ENCODE data around the gene TPST2.
"Not testable (repeated sequence)": the region's sequence is repeated elsewhere in the genome, so short reads cannot be mapped to it uniquely, and the experiment has no call there.

TPST2 gene

GRCh38 chr22:26619510-26619909 is 29.6 kb upstream of the TPST2 start:
- H3K9me3 ChIP-seq (ENCODE audit: control insufficient read depth in 1 of 2, low read length in 2 of 2) = no peaks in the 10 kb centered on the region
- H3K4me1 ChIP-seq (ENCODE audit: control insufficient read depth in 1 of 2, insufficient read depth in 2 of 2, low read length in 2 of 2) = no peaks in the 10 kb centered on the region
- H3K4me3 ChIP-seq (ENCODE audit: low read depth in 1 of 2, low read length in 2 of 2) = no peak overlapping the region
- H3K27me3 ChIP-seq (ENCODE audit: low read depth, low read length) = no peaks in the 10 kb centered on the region
- H3K27ac ChIP-seq (ENCODE audit: low read length) = no peak overlapping the region
- no peaks in the 10 kb centered on the region for H3K36me3 ChIP-seq (ENCODE audit: control insufficient read depth in 1 of 2, insufficient read depth in 2 of 2, low read length in 2 of 2)

- Histone ChIP-seq H3K27ac (ENCODE audit: low read length) (no peak overlapping the region), H3K4me1 (ENCODE audit: control insufficient read depth in 1 of 2, insufficient read depth in 2 of 2, low read length in 2 of 2) (no peaks in the 10 kb centered on the region), H3K36me3 (ENCODE audit: control insufficient read depth in 1 of 2, insufficient read depth in 2 of 2, low read length in 2 of 2) (no peaks in the 10 kb centered on the region), H3K9me3 (ENCODE audit: control insufficient read depth in 1 of 2, low read length in 2 of 2) (no peaks in the 10 kb centered on the region), H3K4me3 (ENCODE audit: low read depth in 1 of 2, low read length in 2 of 2) (no peak overlapping the region), H3K27me3 (ENCODE audit: low read depth, low read length) (no peaks in the 10 kb centered on the region)
Observed at GRCh38 chr22:26618455-26618854, 28.5 kb upstream of the TPST2 start.

DNA sequence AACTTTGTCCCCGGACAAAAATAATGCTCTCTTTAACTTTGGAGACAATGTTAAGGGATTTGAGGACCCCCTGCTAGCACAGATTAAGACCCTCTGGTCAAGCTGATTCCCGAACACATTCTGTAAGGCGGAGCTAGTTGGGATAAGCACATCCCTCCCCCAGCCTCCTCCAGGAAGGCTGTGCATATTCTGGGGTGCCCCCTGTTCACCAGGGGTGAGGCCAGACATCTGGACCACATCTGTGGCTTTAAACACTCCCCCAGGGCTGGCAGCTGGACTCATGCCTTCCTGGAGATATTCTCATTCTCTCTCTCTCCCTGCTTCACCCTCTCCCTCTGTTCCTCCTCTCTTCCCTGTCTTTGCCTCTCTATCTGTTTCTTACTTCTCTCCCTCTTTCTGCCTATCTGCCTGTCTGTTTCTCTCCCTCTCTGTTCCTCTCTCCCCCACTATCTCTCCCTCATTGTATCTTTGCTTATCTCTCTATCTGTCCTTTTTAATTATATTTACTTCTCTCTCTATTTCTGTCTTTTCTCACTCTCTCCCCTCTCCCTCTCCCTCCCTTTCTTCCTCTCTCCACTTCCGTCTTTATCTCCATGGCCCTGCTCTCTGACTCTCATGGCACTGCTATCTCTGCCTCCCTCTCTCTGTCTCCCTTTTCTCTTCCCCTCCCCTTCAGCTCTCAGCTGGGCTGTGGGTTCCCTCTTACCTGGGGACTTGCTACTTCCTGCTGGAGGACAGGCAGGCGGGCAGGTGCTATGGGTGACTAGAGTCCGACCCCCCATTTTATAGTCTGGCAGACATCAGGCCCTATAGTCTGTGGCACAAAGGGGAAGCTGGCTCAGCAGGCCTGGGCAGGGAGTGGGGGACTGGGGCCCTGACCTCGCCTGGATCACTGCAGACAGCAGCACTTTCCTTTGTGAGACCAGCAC is 27.6 kb upstream of the TPST2 start, which contains the start of gene CRYBB1:
Gene CRYBB1 (minus strand): TSS at position 757 of the 929 bp plus-strand sequence. CDS start 1,708 bp downstream, outside the sequence.
- H3K4me1 ChIP-seq (ENCODE audit: control insufficient read depth in 1 of 2, insufficient read depth in 2 of 2, low read length in 2 of 2) = no peaks in the 10 kb centered on the region

GRCh38 chr22:26616650-26617049 is 26.7 kb upstream of the TPST2 start:
- no peaks in the 10 kb centered on the region for H3K36me3 ChIP-seq (ENCODE audit: control insufficient read depth in 1 of 2, insufficient read depth in 2 of 2, low read length in 2 of 2)
- no peaks in the 10 kb centered on the region for H3K9me3 ChIP-seq (ENCODE audit: control insufficient read depth in 1 of 2, low read length in 2 of 2)
- H3K27me3 ChIP-seq (ENCODE audit: low read depth, low read length) = no peaks in the 10 kb centered on the region
- H3K4me3 ChIP-seq (ENCODE audit: low read depth in 1 of 2, low read length in 2 of 2) = no peak overlapping the region
- no peak overlapping the region for H3K27ac ChIP-seq (ENCODE audit: low read length)
- H3K4me1 ChIP-seq (ENCODE audit: control insufficient read depth in 1 of 2, insufficient read depth in 2 of 2, low read length in 2 of 2) = no peaks in the 10 kb centered on the region

More for the DNA sequence above, 27.6 kb upstream of the TPST2 start, which contains the start of gene CRYBB1:
- H3K4me3 ChIP-seq (ENCODE audit: low read depth in 1 of 2, low read length in 2 of 2) = no peak within 1 kb of the TSS
- no peak within 1 kb of the TSS for H3K27ac ChIP-seq (ENCODE audit: low read length)
- H3K27me3 ChIP-seq (ENCODE audit: low read depth, low read length) = no peaks in the 10 kb centered on the region
- H3K9me3 ChIP-seq (ENCODE audit: control insufficient read depth in 1 of 2, low read length in 2 of 2) = no peaks in the 10 kb centered on the region
- no peaks in the 10 kb centered on the region for H3K36me3 ChIP-seq (ENCODE audit: control insufficient read depth in 1 of 2, insufficient read depth in 2 of 2, low read length in 2 of 2)

DNA sequence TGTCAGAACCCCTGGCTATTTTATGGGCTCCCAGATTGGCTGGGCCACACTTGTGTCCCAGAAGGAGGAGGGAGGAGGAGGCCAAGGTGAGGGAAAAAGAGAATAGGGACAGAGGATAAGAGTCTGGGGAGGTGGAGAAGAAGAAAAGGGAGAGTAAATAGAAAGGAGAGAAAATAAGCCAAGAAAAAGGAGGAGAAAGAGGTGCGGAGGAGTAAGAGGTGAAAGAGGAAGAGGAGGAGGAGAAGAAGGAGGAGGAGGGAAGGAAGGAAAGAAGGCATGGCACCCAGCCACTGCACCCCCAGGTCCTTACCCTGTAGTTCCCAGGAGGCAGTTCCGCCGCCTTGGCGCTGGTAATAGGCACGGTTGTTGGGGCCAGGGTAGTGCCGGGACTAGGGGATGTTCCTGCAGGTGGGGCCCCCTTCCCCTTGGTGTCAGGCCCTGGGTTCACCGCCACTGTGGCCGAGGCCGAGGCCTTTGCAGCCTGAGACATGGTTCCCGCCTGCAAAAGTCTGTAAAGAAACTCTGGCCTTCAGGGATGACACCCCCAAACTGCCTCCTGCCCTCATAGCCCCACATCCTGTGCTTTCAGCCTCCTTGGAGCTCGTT is 26.0 kb upstream of the TPST2 start:
- Histone ChIP-seq H3K4me1 (ENCODE audit: control insufficient read depth in 1 of 2, insufficient read depth in 2 of 2, low read length in 2 of 2) (no peaks in the 10 kb centered on the region), H3K9me3 (ENCODE audit: control insufficient read depth in 1 of 2, low read length in 2 of 2) (no peaks in the 10 kb centered on the region), H3K27ac (ENCODE audit: low read length) (no peak overlapping the region), H3K27me3 (ENCODE audit: low read depth, low read length) (no peaks in the 10 kb centered on the region), H3K36me3 (ENCODE audit: control insufficient read depth in 1 of 2, insufficient read depth in 2 of 2, low read length in 2 of 2) (no peaks in the 10 kb centered on the region), H3K4me3 (ENCODE audit: low read depth in 1 of 2, low read length in 2 of 2) (no peak overlapping the region)

DNA sequence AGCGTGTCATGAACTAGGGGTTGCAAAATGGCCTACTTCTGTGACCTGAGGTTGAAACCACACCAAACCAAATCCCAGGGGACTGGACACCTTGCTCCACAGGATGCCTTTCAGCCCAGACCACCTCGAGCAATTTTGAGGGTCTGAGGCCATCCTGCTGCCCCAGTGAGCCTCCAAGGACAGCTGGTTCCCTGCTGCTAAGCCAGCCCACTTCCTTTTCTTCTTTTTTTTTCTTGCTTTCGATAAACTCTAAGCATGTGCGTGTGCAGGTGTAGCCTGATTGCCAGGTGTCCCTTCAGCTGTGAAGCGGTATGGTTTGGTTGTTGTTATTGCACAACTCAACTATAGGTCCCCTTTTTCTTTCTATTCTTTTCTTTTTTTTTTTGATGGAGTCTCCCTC is 25.2 kb upstream of the TPST2 start:
- H3K27me3 ChIP-seq (ENCODE audit: low read depth, low read length) = no peaks in the 10 kb centered on the region
- H3K4me3 ChIP-seq (ENCODE audit: low read depth in 1 of 2, low read length in 2 of 2) = no peak overlapping the region
- no peaks in the 10 kb centered on the region for H3K4me1 ChIP-seq (ENCODE audit: control insufficient read depth in 1 of 2, insufficient read depth in 2 of 2, low read length in 2 of 2)
- H3K9me3 ChIP-seq (ENCODE audit: control insufficient read depth in 1 of 2, low read length in 2 of 2) = no peaks in the 10 kb centered on the region
- H3K27ac ChIP-seq (ENCODE audit: low read length) = no peak overlapping the region
- no peaks in the 10 kb centered on the region for H3K36me3 ChIP-seq (ENCODE audit: control insufficient read depth in 1 of 2, insufficient read depth in 2 of 2, low read length in 2 of 2)

GRCh38 chr22:26614322-26614721 is 24.4 kb upstream of the TPST2 start:
- H3K9me3 ChIP-seq (ENCODE audit: control insufficient read depth in 1 of 2, low read length in 2 of 2) = no peaks in the 10 kb centered on the region
- H3K36me3 ChIP-seq (ENCODE audit: control insufficient read depth in 1 of 2, insufficient read depth in 2 of 2, low read length in 2 of 2) = no peaks in the 10 kb centered on the region
- H3K4me1 ChIP-seq (ENCODE audit: control insufficient read depth in 1 of 2, insufficient read depth in 2 of 2, low read length in 2 of 2) = no peaks in the 10 kb centered on the region
- no peak overlapping the region for H3K27ac ChIP-seq (ENCODE audit: low read length)
- H3K4me3 ChIP-seq (ENCODE audit: low read depth in 1 of 2, low read length in 2 of 2) = no peak overlapping the region
- H3K27me3 ChIP-seq (ENCODE audit: low read depth, low read length) = no peaks in the 10 kb centered on the region

DNA sequence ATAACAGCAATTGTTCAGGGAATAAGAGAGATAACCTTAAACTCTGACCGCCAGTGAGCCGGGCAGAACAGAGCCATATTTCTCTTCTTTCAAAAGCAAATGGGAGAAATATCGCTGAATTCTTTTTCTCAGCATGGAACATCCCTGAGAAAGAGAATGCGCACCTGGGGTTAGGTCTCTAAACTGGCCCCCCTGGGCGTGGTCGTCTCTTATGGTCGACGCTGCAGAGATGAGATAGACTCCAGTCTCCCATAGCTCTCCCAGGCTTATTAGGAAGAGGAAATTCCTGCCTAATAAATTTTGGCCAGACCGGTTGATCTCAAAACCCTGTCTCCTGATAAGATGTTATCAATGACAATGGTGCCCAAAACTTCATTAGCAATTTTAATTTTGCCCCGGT is 23.8 kb upstream of the TPST2 start:
- H3K36me3 ChIP-seq (ENCODE audit: control insufficient read depth in 1 of 2, insufficient read depth in 2 of 2, low read length in 2 of 2); H3K9me3 ChIP-seq (ENCODE audit: control insufficient read depth in 1 of 2, low read length in 2 of 2); H3K4me1 ChIP-seq (ENCODE audit: control insufficient read depth in 1 of 2, insufficient read depth in 2 of 2, low read length in 2 of 2); H3K4me3 ChIP-seq (ENCODE audit: low read depth in 1 of 2, low read length in 2 of 2); H3K27ac ChIP-seq (ENCODE audit: low read length); H3K27me3 ChIP-seq (ENCODE audit: low read depth, low read length): not testable (repeated sequence)

- no peaks in the 10 kb centered on the region for H3K9me3 ChIP-seq (ENCODE audit: control insufficient read depth in 1 of 2, low read length in 2 of 2)
- no peaks in the 10 kb centered on the region for H3K4me1 ChIP-seq (ENCODE audit: control insufficient read depth in 1 of 2, insufficient read depth in 2 of 2, low read length in 2 of 2)
- H3K36me3 ChIP-seq (ENCODE audit: control insufficient read depth in 1 of 2, insufficient read depth in 2 of 2, low read length in 2 of 2) = no peaks in the 10 kb centered on the region
- no peaks in the 10 kb centered on the region for H3K27me3 ChIP-seq (ENCODE audit: low read depth, low read length)
- no peak overlapping the region for H3K4me3 ChIP-seq (ENCODE audit: low read depth in 1 of 2, low read length in 2 of 2)
- H3K27ac ChIP-seq (ENCODE audit: low read length) = no peak overlapping the region
Observed at GRCh38 chr22:26612652-26613051, 22.7 kb upstream of the TPST2 start.

- H3K27me3 ChIP-seq (ENCODE audit: low read depth, low read length) = no peaks in the 10 kb centered on the region
- no peaks in the 10 kb centered on the region for H3K36me3 ChIP-seq (ENCODE audit: control insufficient read depth in 1 of 2, insufficient read depth in 2 of 2, low read length in 2 of 2)
- no peaks in the 10 kb centered on the region for H3K4me1 ChIP-seq (ENCODE audit: control insufficient read depth in 1 of 2, insufficient read depth in 2 of 2, low read length in 2 of 2)
- H3K4me3 ChIP-seq (ENCODE audit: low read depth in 1 of 2, low read length in 2 of 2) = no peak overlapping the region
- no peak overlapping the region for H3K27ac ChIP-seq (ENCODE audit: low read length)
- H3K9me3 ChIP-seq (ENCODE audit: control insufficient read depth in 1 of 2, low read length in 2 of 2) = no peaks in the 10 kb centered on the region
Observed at GRCh38 chr22:26610996-26611395, 21.1 kb upstream of the TPST2 start.

DNA sequence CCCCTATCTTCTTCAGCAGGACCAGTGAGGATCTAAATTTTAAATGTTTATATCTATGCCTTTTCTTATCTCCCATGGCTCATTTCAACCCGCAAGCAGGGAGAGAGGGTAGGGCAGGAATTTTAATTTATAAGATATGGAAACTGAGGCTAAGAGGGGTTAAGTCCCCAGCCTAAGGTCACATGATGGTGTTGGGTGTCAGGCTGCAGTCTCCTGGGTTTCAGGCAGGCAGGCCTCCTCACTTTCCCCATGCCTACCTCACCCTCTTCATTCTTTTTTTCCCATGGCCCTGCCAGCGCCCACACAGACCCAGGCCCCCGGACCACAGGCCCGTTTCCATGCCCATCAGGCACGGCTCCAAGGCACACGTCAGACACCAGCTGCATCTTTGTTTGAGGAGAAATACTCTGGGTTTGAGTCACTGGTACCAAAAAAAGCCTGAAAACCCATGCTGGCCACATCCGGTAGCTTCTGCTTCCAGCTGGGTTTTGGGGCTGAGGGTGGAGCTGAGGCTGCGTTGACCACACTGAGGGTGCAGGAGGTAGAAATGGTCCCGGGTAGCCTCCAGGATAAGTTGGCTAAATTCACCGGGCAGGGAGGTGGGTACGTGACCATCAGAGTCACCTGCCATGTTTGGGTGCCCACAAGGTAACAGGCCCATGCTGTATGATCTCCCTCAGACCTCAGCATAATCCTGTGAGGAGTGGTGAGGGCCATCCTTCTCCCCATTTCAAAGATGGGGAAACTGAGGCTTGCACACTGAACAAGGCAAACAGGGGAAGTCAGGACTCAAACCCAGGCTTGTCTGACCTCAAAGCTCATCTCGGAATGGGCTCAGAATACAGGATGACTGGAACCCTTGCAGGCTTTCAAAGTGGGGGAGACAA is 20.4 kb upstream of the TPST2 start:
- H3K27me3 ChIP-seq (ENCODE audit: low read depth, low read length) = no peaks in the 10 kb centered on the region
- H3K4me1 ChIP-seq (ENCODE audit: control insufficient read depth in 1 of 2, insufficient read depth in 2 of 2, low read length in 2 of 2) = no peaks in the 10 kb centered on the region
- H3K9me3 ChIP-seq (ENCODE audit: control insufficient read depth in 1 of 2, low read length in 2 of 2) = no peaks in the 10 kb centered on the region
- H3K36me3 ChIP-seq (ENCODE audit: control insufficient read depth in 1 of 2, insufficient read depth in 2 of 2, low read length in 2 of 2) = no peaks in the 10 kb centered on the region
- no peak overlapping the region for H3K4me3 ChIP-seq (ENCODE audit: low read depth in 1 of 2, low read length in 2 of 2)
- no peak overlapping the region for H3K27ac ChIP-seq (ENCODE audit: low read length)

Measured in muscle layer of duodenum (tissue), 2 donors.